Measurements from ENCODE around the gene EVI5.

The EVI5 gene

DNA sequence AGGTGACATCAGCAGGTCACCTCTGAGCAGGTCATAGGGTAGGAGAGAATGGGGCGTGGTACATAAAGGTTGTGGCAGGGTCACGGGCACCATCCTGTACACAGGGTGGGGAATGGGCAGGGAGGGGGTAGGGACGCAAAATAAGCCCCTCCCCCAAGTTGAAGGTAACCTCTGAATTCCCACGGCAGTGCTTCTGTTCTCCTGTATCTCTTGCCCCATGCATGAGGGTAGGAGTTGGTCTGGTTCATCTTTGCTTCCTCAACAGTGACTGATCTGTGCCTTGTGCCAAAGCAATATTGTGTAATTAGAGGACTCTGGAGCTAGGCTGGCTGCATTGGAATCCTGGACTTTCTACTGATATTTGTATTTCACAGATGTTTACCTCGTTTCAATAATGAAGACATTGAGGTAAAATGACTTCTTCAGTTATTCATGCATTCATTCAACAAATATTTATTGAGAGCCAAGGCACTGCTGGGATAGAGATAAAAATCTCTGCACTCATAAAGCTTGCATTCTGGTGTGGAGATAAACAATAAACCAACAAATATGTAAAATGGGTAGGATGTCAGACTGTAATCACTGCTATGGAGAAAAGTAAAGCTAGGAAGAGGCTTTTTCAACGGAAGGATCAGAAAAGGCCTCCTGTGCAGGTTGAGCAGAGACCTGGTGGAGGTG is 279.8 kb downstream of the EVI5 start:
- DNase-seq = no peak

DNA sequence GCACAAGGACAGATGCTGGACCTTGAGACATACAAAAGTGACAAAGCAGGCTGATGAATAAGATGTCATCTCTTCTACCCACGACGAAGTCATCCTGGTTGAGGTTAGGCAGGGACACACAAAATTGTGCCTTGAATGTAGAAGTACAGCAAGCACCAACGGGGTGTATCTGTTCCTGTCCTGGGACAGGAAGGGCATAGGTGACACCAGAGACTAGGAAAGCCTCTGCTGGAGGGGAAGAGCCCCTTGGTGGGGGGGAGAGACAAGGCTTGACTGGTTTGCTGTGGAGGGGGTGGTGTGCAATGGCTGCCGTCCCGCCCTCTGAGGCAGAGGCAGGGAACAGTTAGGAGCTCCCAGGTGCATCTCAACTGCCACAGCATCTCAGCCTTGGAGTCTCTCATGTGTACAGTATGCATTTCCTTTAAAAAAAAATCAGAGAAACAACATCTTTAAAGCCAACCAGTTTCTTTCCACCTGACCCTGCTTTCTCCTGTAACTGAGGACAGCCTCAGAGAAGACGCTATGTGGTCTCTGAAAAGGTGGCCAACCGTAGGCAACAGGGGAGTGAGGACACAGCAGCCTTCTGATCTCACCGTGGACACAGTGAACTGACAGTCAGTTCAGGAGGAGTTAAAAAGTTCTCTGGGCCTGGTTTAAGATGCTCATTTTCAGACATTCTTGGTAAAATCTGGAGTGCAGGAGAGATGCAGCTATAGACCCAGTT is 280.5 kb downstream of the EVI5 start:
- DNase-seq = no peak

DNA sequence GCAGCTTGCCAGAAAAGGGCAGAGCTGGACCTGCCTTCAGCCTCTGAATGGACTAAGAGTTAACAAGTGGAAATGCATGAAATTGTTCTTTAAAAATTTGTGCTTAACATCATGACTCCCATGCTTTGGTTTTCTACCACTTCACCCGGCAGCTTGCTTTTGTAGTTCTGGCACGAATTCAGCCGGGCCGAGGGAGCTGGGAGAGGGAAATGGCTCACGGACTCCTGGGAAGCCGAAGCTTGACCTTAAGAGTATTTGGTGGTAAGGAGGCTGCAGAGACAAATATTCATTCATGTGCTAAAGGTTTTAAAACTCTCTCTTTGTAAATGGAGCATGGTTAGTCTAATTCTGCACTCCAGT is 281.0 kb downstream of the EVI5 start:
- DNase-seq = no peak

DNA sequence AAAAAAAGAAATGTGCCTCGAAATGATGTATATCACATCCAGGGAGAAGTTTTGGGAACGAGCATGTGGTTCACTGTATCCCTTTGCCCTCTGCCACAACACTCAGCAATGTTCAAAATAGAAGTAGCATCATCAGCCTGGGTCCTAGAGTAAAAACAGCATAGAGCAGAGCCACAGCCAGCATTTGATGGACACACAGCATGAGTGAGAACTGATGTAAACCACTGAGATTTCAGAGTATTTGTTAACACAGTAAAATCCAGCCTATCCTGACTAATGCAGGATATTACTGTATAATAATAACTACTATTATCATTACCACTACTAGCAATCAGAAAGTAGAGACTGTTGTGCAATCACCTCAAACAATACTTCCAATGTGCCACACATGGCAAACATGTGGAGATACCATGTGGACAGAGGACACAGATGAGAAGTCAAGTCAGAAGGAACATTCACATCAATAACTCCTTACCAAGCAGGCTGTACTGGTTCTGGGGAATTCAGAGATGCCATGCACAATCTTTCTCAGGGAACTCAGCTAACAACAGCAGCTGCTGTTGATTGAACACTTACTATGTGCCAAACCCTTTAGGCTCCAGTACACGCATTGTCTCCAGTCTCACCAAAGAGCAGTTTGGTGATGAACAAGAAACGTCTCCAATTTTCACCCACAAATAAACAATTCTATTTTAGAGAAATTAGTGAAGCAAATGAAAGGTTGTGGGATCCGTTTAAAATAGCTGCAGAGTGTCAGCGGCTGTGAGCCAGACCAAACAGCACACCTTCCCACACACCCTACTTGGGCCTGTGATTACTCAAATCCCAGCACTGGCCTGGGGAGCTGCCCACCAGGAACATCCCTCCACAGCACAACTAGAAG is 281.6 kb downstream of the EVI5 start:
- DNase-seq = no peak

DNA sequence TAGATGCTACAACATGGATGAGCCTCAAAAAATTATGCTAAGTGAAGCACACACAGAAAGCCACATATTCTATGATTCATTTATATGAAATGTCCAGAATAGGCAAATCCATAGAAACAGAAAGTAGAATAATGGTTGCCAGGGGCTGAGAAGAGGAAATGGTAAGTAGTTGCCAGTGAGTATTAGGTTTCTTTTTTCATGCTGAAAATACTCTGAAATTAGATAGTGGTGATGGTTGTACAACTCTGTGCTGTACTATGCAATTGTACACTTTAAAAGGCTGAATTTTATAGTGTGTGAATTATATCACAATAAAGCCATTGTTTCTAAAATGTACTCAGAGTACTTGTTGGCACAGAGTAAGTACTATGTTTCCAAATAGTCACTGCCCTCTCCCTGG is 282.7 kb downstream of the EVI5 start:
- no peak for DNase-seq

DNA sequence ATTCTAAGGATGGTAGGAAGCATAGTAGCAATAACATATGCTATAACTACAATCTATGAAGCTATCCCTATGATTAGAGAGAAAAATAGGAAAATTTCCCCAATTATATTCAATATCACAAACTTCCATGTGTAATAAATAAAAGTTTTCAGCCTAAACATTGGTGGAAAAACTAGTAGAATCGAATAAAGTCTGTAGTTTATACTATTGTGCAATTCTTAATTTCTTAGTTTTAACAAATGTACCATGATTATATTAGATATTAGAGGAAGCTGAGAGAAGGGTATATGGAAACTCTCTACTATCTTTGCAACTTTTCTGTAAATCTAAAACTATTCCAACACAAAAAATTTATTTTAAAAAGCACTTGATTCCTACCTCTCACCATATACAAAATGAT is 284.4 kb downstream of the EVI5 start:
- DNase-seq = no peak

DNA sequence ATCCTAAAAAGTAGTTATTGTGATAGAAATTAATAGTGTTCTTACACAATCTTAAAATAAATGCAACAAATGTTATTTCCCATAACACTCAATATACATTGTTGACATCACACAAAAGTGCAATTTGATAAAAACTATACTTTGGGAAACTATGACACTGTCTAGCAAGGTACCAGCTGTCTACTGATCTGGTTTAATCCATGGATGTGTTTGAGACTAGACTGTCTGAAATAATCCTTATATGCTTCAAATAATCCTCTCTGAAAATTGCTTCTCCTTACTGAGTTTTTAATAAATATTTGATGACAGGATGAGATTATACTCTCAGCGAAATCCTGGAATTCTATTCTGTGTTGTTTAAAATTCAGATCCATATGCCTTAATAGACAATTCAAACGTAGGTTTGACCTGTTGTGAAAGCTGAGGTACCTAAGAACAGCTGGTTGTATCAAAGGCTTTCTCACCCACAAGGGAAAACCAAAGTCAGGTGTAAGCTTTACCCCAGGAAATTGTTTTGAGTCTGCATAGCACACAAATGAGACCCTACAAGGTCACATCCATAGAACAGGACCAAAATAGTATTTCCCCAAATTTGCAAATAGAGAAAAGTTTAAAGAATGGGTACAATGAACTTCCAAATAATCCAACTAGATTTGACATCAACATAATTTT is 289.4 kb downstream of the EVI5 start:
- DNase-seq = no peak

DNA sequence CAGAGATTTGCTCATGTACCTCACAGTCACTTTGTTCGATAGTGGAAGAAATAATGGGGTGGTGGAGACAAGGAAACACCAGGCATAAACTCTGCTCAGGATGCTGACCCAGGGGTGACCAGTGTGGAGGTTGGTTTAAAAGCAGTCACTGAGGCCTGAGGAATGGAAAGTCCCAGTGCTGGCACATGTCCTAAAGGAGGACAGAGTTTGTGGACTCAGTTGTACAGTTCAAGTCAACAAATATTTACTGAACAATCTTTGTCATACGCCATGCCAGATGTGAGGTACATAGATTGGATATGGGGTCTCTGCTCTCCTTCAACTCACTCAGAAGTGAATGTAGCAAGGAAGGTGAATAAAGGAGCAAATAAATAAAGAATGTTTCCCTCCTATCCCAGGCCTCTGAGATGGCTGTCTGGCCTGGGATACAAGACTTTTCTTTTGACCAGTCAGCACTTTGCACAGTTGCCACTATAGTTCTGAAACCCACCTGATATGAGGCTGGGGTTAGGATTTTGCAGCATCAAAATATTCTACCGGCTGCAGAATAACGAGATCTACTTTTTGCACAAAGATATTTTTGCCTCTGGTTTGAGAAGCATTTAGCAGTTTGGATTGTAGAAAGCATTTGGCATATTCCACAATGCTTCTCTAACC is 290.3 kb downstream of the EVI5 start:
- no peak for DNase-seq

DNA sequence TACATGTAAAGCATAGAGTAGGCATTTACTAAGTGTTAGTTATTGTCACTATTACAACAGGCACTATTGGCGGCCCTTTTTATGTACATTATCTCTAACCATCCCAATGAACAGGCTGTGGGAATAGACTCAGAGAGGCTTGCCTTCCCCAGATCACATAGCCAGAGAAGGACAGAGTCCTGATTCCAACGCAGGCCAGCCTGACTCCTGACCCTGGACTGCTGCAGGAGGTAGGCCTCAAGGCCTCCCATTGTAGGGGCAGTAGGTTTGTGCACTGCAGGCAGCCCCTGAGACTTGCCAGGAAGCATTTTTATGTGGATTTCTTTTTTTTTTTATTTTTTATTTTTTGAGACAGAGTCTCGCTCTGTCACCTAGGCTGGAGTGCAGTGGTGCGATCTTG is 291.8 kb downstream of the EVI5 start:
- no peak for DNase-seq

DNA sequence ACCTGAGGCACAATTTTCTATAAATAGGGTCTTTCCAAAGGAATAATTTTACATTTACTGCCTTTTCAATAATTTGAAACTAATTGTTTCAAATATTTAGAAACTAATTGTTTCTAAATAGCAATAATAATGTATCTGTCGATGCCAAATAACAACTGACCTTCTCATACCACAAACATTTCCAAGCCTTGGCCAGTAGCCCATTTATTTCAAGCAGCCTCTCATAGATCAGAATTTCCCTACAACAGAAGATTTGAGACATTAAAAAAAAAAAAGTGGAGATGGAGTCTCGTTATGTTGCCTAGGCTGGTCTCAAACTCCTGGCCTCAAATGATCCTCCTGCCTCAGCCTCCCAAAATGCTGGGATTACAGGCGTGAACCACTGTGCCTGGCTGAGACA is 296.1 kb downstream of the EVI5 start:
- DNase-seq = no peak

DNA sequence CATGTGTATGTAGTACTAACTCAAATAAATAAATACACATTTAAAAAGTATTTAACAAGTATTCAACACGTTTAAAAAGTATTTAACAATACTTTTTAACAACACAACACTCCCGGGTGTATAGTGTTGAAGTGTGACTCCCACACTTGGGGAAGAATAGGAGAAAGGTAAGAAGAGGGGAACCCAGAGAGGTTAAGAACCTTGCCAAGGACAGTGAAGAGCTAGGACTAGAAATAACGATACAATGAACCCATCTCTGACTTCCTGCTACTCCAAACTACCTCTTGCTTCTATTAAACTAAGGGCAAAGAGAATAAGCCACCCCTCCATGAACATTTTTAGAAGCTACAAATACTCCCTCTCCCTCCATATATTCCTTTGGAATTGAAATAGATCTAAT is 296.5 kb downstream of the EVI5 start:
- no peak for DNase-seq

DNA sequence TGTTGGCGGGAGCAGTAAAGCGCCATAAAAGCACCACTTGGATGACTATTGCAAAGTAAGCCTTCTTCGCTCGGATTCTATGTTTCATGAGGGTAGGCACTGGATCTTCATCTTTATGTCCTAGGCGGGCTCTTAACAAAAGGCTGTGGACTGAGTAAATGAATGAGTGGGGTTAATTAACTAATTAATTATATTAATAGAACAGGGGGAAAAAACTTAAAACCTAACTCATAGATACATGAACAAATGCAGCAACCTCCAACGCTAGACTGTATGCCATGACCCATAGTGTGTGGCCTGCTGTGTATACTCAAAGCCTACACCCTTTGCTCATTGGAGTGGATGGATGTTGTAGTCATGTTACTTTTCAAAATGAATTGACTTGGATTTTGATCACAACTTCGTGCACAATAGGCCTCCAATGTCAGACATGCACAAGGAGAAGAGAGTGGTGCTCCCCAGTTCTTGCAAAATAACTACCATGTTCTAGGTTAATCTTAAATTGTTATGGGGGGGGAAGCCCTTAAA is 297.8 kb downstream of the EVI5 start:
- no peak for DNase-seq

DNA sequence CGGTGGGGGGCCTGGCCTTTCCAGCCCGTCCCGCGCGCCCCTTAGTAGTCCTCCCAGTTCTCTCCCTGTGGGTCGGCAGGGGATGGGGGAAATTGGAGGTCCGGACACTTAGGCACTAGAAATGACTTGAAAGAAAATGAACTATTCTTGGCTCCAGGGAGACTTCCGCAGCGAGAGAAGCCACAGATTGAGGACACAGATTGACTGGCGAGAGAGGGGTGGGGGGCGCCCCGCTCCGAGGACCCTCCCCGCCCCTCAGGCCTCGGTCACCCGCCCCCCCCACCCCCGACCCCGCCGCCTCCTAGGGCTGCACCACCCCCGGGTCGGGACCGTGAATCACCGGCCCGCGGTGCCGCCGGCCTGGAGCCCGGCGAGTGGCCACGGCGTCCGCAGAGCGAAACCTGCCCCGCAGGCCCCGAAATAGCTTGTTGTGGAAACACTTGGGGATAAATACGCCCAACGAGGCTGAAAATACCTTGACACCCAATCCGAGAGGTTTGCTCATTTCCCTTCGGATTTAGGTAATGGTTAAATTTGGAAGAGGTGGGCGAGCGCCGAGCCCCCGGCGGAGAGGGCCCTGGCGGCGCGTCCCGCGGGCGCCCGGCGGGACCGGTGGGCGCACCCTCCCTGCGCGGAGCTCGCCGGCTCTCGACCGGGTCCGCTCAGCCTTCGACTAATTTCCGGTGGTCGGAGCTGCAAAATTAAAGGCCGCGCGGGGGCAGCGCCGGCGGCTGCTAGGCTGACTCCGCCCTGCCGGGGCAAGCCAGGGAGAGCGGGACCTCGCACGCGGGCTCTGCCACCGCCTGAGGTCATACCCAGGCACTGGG is 298.4 kb downstream of the EVI5 start, which contains the start of gene GFI1:
Gene GFI1, minus strand, starts transcription at position 675 of the 827 bp plus-strand sequence. CDS start 3,438 bp downstream, outside the sequence.
- DNase-seq = peak; percentile 79

DNA sequence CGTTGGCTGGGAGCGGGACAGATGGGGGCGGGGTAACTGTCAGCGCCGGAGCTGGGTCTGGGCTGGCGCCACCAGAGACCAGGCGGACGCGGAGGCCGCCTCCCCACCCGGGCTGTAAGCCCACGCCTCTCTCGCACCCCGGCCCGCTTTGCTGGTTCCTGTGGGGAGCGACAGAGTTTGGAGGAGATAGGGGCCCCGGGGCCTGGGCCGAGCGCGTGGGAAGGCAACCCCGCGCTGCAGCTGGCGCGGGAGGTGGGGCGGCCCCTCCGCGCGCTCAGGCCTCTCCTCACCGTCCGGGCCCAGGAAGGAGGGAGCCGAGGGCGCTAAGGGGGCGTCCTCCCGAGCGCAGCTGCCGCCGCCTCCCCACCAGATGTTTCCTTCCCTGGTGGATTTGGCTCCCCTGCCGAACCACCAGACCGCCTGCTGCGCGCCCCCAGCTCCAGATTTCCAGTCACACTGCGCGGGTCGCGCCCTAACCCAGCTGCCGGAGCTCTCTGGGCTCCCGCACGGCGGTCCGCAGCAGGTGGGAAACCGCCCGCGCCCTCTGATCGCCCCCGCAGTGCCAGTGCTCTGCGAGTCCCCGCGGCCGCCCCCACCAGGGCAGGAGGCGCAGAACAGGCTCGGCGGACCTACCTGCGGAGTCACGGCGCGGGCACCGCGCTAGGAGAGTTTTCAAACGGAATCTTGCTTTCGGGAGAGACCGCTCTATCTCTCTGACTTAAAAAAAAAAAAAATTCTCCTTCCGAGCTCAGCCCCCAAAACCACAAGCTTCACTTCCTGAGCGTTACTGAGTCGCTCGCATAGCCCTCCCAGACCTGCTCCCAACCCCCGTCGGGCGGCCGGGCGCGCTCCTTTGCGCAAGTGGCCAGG is 299.3 kb downstream of the EVI5 start:
- peak; percentile 83 for DNase-seq

DNA sequence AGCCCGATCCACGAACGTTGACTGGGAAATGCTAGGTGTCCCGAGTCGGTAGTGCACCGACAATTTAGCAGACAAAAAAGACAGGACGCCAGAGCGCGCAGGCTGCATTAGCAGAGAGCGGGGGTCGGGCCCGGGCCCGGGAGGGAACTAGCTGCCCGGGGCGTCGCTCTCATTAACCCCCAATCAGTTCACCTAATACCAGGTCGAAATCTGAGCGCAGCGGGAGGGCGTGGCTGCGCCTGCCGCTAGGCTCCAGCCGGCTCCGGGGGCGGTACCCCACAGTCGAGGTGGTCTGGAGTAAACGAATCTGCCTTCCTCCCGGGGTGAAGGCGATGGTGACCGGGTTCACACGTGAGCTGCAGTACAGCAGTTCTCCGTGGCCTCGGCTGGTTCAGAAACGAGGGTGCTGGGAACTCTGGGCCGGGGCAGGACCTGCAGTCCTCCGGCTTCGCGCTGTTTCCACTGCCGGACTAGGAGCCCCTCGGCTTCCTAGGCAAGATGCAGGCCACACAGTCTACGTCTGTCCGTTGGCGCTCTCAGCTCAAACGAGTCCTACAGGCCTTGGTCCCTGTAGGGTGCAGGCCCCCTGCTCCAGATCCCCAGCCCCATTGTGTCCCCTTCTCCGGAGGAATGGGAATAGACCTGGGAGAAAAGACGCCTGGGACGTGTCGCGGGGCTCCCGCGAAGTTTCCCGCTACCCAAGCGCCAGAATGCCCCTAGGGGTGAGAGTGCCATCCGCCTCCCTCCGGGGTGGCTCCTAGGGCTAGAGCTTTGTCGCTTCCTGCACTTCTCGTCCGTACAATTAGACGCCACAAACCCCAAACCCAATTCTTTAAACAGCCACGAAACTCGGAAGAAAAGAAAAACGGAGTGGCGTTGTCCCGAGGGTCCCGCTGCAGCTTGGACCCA is 300.2 kb downstream of the EVI5 start:
- peak; percentile 67 for DNase-seq

DNA sequence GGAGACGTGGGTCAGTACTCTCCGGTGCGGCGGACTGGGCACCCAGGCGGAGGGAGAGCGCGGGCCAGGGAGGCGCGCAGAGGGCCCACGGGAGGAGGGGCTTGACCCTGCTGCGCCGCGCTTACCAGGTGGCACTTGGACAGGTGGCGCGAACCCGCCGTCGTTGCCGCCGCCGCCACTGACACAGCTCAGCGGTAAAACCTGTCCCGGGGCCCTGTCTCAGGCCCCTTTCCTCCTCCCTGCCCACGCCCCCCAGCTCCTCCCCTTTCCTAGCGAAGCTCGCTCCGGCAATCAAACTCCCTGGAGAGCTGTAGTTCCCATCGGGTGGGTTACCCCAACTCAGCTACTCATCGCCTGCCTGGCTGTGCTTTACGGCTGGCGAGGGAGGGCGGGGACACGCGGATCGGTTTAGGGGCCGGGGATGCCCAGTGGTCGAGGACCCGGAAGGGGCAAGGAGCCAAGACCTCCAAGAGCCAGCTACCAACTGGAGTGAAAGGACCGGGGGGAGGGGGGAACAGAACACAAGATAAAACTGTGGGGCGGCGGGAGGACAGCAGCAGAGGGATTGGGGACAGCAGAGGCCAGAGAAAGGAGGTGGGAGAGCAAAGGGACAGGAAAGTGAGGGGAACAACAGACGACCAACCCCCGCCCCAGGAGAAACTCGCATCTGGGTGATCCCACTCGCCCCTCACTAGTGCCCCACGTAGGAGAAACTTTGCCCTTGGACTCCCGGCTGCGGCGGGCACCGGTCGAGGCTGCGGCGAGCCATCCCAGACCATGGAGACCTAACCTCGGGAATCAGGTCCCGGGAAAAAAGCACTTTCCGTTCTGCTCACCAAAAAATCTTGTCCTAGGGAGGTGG is 301.1 kb downstream of the EVI5 start:
- DNase-seq = peak; percentile 71

DNA sequence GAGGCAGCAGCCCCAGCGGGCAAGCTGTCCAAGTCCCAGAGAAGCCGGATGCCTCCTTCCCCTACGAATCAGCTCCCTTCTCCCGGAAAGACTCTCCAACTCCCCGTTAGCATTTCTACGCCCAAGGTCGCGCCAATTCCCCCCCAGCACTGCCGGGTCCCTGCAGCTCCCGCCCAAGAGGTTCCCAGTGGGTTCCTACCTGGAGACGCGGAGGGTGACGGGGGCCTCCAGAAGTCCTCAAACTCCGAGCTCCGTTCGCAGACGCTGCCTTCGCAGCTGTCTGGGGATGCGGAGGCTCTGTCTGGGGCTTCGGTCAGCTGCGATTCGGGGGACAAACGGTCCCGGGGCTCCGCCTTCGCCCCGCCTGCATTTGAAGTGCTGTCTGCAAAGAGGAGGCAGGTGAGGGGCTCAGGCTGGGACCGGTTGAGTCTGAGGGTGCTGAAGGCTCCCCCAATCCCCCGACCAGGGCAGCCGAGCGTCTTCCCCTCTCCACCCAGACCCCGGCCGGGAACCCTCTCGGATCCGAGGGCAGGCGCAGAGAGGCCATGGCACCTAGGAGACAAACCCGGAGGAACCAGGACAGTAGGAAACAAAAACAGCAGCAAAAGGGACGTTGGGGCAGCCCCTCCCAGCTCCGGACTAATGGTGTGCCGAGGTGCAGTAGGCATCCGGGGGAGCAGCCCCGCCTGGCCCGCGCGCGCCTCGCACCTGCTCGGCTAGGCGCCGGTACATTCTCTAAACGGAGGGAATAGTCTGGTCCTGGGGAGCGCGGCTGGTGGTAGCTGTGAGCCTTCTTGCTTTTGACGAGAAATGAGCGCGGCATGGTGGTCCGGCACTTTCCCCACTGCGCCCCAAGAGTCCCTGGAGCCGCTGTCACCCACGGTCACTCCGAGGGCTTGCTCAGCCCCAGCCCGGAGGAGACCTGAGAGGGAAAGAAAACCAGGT is 302.0 kb downstream of the EVI5 start:
- peak; percentile 58 for DNase-seq

Data from activated CD4-positive, CD25-positive, alpha-beta regulatory T cell treated with anti-CD3 and anti-CD28 coated beads, Interleukin-2, amount 50 U/mL, for 72 hours (primary cell).